GM23338 (cell line): ENCODE data around the gene TMEM238. TPM values are rescaled to one million over a fixed set of nuclear protein-coding genes. Genes with fewer than 3 reads are reported as not detected.

ENCODE experiments used
- ATAC-seq: fragments of 200-7000 bp; cut with Tn5 transposase; 3 replicates; pipeline ENCODE4 v1.9.1; 2020
- DNase-seq: peaks from one replicate; pipeline ENCODE4 v3.0.0-alpha.2; 2015; ENCODE audit warnings: low spot score
- H2AFZ ChIP-seq: fragments of 200-600 bp; sonication (generic); 2 replicates; pipeline ENCODE4 v1.8.0; 2016; ENCODE audit warnings: antibody characterized with exemption, mild to moderate bottlenecking, moderate library complexity
- H3F3A ChIP-seq: fragments of 200-600 bp; sonication (generic); replicated peaks from 2 replicates; pipeline ENCODE4 v1.8.0; 2017; ENCODE audit warnings: antibody characterized with exemption, mixed run types, low read depth
- H3K27ac ChIP-seq: fragments of 200-600 bp; sonication (generic); 2 replicates; pipeline ENCODE4 v1.6.1; 2016; ENCODE audit warnings: low read depth
- H3K27me3 ChIP-seq: fragments of 200-600 bp; sonication (generic); 2 replicates; pipeline ENCODE4 v1.8.0; 2016; ENCODE audit warnings: mild to moderate bottlenecking, mixed run types, moderate library complexity; ENCODE audit not compliant: insufficient read depth
- H3K36me3 ChIP-seq: fragments of 200-600 bp; sonication (generic); 2 replicates; pipeline ENCODE4 v1.8.0; 2016; ENCODE audit warnings: mild to moderate bottlenecking; ENCODE audit not compliant: insufficient read depth
- H3K4me1 ChIP-seq: fragments of 200-600 bp; sonication (generic); 2 replicates; pipeline ENCODE4 v1.8.0; 2016; ENCODE audit warnings: mild to moderate bottlenecking, moderate library complexity; ENCODE audit not compliant: insufficient read depth
- H3K4me2 ChIP-seq: fragments of 200-600 bp; sonication (generic); 2 replicates; pipeline ENCODE4 v1.7.1; 2017; ENCODE audit warnings: mixed run types
- H3K4me3 ChIP-seq: fragments of 200-600 bp; sonication (generic); 2 replicates; pipeline ENCODE4 v1.6.1; 2016; ENCODE audit warnings: mixed run types
- H3K79me2 ChIP-seq: fragments of 200-600 bp; sonication (generic); replicated peaks from 2 replicates; pipeline ENCODE4 v1.8.0; 2017; ENCODE audit warnings: mild to moderate bottlenecking; ENCODE audit not compliant: insufficient read depth
- H3K9me2 ChIP-seq: fragments of 200-600 bp; sonication (generic); 2 replicates; pipeline ENCODE4 v1.8.0; 2017; ENCODE audit not compliant: insufficient read depth
- H4K20me1 ChIP-seq: fragments of 200-600 bp; sonication (generic); replicated peaks from 2 replicates; pipeline ENCODE4 v1.8.0; 2017; ENCODE audit warnings: mild to moderate bottlenecking; ENCODE audit not compliant: insufficient read depth
- H3K27ac Mint-ChIP-seq: 2 replicates; pipeline ENCODE4 v1.8.0; 2020; ENCODE audit warnings: inconsistent platforms, mild to moderate bottlenecking, moderate library complexity, mixed read lengths
- H3K27me3 Mint-ChIP-seq: 3 replicates; pipeline ENCODE4 v1.8.0; 2022; ENCODE audit warnings: low read depth, mild to moderate bottlenecking, moderate library complexity, mixed read lengths, inconsistent platforms; ENCODE audit not compliant: insufficient read depth, poor library complexity
- H3K36me3 Mint-ChIP-seq: 3 replicates; pipeline ENCODE4 v1.8.0; 2021; ENCODE audit warnings: low read depth, mild to moderate bottlenecking, inconsistent platforms, moderate library complexity, mixed read lengths
- H3K4me1 Mint-ChIP-seq: 3 replicates; pipeline ENCODE4 v1.8.0; 2020; ENCODE audit warnings: mild to moderate bottlenecking, inconsistent platforms, mixed read lengths
- H3K4me3 Mint-ChIP-seq: 3 replicates; pipeline ENCODE4 v1.8.0; 2021; ENCODE audit warnings: moderate library complexity, mild to moderate bottlenecking, inconsistent platforms, mixed read lengths
- H3K9me3 Mint-ChIP-seq: 3 replicates; pipeline ENCODE4 v1.8.0; 2020; ENCODE audit warnings: moderate library complexity, mild to moderate bottlenecking, inconsistent platforms, mixed read lengths
- CREB1 ChIP-seq: fragments of 250-450 bp; sonication (Bioruptor Pico); IDR thresholded peaks from 2 replicates; pipeline ENCODE4 v1.5.0; 2020; ENCODE audit warnings: low read depth, mild to moderate bottlenecking, moderate library complexity
- EZH2 ChIP-seq: fragments of 200-600 bp; sonication (generic); IDR thresholded peaks from one replicate; pipeline ENCODE4 v1.8.0; 2017; ENCODE audit warnings: antibody characterized with exemption, mild to moderate bottlenecking, low read depth; ENCODE audit not compliant: unreplicated experiment
- EZH2phosphoT487 ChIP-seq: fragments of 200-600 bp; sonication (generic); IDR thresholded peaks from one replicate; pipeline ENCODE4 v1.8.1; 2018; ENCODE audit warnings: antibody characterized with exemption; ENCODE audit not compliant: unreplicated experiment
- JUNB ChIP-seq: IDR thresholded peaks from one replicate; pipeline ENCODE4 v1.6.1; 2016; ENCODE audit warnings: antibody characterized with exemption; ENCODE audit not compliant: unreplicated experiment
- NANOG ChIP-seq: IDR thresholded peaks from 2 replicates; pipeline ENCODE4 v1.6.1; 2016; ENCODE audit warnings: antibody characterized with exemption, borderline replicate concordance
- POLR2AphosphoS5 ChIP-seq: IDR thresholded peaks from 2 replicates; pipeline ENCODE4 v1.6.1; 2016; ENCODE audit warnings: antibody characterized with exemption, low read depth
- REST ChIP-seq: IDR thresholded peaks from one replicate; pipeline ENCODE4 v1.6.1; 2018; ENCODE audit warnings: antibody characterized with exemption; ENCODE audit not compliant: unreplicated experiment
- STAT1 ChIP-seq: IDR thresholded peaks from one replicate; pipeline ENCODE4 v1.6.1; 2016; ENCODE audit warnings: antibody characterized with exemption; ENCODE audit not compliant: unreplicated experiment
- ZNF114 ChIP-seq: fragments of 250-450 bp; sonication (Bioruptor Pico); IDR thresholded peaks from 2 replicates; pipeline ENCODE4 v1.5.0; 2020; ENCODE audit warnings: mild to moderate bottlenecking, moderate library complexity
- ZNF331 ChIP-seq: fragments of 250-450 bp; sonication (Bioruptor Pico); IDR thresholded peaks from 2 replicates; pipeline ENCODE4 v1.5.0; 2020; ENCODE audit warnings: low read depth, mild to moderate bottlenecking, moderate library complexity
- polyA plus RNA-seq: library from polyadenylated mRNA; unstranded; fragments of >200 nt; fragmentation: Nextera tagmentation; extraction: Ambion mirVana; gene quantifications from 2 replicates; pipeline ENCODE4 v1.2.1, GENCODE V29; 2016
- total RNA-seq: library from RNA; depleted of rRNA; stranded (reverse); fragments of >200 nt; shearing (Covaris generic); gene quantifications from 2 replicates; pipeline ENCODE4 v1.2.3, GENCODE V29; 2014
- TF ChIP-seq, protein P1 (sequence below), 2 experiments: fragments of 200-600 bp in 1 of 2; sonication (generic) in 1 of 2; conservative IDR thresholded peaks; 2 replicates each; pipeline versions ENCODE4 v1.5.1 to v1.6.1; 2016 to 2017; ENCODE audit warnings: antibody characterized with exemption in 2 of 2, low read depth in 2 of 2, mild to moderate bottlenecking in 2 of 2, moderate library complexity in 1 of 2
- TF ChIP-seq, protein P2 (sequence below): fragments of 250-450 bp; sonication (Bioruptor Pico); IDR thresholded peaks from 2 replicates; pipeline ENCODE4 v1.5.0; 2020; ENCODE audit warnings: mild to moderate bottlenecking, moderate library complexity
- TF ChIP-seq, protein P3 (sequence below): IDR thresholded peaks from 2 replicates; pipeline ENCODE4 v1.6.1; 2016; ENCODE audit warnings: antibody characterized with exemption

The TMEM238 gene
- total and polyA plus RNA-seq, 2 experiments from 2014 or later = 0.55 to 7.5 TPM

- TF ChIP-seq STAT1 = no peak
- TF ChIP-seq ZNF331 (CRISPR knock-in tag) = no peak
- no peak for TF ChIP-seq EZH2phosphoT487
- TF ChIP-seq EZH2 = no peak
- TF ChIP-seq, protein P1, sequence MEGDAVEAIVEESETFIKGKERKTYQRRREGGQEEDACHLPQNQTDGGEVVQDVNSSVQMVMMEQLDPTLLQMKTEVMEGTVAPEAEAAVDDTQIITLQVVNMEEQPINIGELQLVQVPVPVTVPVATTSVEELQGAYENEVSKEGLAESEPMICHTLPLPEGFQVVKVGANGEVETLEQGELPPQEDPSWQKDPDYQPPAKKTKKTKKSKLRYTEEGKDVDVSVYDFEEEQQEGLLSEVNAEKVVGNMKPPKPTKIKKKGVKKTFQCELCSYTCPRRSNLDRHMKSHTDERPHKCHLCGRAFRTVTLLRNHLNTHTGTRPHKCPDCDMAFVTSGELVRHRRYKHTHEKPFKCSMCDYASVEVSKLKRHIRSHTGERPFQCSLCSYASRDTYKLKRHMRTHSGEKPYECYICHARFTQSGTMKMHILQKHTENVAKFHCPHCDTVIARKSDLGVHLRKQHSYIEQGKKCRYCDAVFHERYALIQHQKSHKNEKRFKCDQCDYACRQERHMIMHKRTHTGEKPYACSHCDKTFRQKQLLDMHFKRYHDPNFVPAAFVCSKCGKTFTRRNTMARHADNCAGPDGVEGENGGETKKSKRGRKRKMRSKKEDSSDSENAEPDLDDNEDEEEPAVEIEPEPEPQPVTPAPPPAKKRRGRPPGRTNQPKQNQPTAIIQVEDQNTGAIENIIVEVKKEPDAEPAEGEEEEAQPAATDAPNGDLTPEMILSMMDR (conservative IDR thresholded peaks at IDR 0.05; ENCODE audit: low read depth in 2 of 2) = no peak
- TF ChIP-seq POLR2AphosphoS5 = no peak
- no peak for TF ChIP-seq NANOG
- TF ChIP-seq ZNF114 (CRISPR knock-in tag) = no peak
- TF ChIP-seq, protein P2, sequence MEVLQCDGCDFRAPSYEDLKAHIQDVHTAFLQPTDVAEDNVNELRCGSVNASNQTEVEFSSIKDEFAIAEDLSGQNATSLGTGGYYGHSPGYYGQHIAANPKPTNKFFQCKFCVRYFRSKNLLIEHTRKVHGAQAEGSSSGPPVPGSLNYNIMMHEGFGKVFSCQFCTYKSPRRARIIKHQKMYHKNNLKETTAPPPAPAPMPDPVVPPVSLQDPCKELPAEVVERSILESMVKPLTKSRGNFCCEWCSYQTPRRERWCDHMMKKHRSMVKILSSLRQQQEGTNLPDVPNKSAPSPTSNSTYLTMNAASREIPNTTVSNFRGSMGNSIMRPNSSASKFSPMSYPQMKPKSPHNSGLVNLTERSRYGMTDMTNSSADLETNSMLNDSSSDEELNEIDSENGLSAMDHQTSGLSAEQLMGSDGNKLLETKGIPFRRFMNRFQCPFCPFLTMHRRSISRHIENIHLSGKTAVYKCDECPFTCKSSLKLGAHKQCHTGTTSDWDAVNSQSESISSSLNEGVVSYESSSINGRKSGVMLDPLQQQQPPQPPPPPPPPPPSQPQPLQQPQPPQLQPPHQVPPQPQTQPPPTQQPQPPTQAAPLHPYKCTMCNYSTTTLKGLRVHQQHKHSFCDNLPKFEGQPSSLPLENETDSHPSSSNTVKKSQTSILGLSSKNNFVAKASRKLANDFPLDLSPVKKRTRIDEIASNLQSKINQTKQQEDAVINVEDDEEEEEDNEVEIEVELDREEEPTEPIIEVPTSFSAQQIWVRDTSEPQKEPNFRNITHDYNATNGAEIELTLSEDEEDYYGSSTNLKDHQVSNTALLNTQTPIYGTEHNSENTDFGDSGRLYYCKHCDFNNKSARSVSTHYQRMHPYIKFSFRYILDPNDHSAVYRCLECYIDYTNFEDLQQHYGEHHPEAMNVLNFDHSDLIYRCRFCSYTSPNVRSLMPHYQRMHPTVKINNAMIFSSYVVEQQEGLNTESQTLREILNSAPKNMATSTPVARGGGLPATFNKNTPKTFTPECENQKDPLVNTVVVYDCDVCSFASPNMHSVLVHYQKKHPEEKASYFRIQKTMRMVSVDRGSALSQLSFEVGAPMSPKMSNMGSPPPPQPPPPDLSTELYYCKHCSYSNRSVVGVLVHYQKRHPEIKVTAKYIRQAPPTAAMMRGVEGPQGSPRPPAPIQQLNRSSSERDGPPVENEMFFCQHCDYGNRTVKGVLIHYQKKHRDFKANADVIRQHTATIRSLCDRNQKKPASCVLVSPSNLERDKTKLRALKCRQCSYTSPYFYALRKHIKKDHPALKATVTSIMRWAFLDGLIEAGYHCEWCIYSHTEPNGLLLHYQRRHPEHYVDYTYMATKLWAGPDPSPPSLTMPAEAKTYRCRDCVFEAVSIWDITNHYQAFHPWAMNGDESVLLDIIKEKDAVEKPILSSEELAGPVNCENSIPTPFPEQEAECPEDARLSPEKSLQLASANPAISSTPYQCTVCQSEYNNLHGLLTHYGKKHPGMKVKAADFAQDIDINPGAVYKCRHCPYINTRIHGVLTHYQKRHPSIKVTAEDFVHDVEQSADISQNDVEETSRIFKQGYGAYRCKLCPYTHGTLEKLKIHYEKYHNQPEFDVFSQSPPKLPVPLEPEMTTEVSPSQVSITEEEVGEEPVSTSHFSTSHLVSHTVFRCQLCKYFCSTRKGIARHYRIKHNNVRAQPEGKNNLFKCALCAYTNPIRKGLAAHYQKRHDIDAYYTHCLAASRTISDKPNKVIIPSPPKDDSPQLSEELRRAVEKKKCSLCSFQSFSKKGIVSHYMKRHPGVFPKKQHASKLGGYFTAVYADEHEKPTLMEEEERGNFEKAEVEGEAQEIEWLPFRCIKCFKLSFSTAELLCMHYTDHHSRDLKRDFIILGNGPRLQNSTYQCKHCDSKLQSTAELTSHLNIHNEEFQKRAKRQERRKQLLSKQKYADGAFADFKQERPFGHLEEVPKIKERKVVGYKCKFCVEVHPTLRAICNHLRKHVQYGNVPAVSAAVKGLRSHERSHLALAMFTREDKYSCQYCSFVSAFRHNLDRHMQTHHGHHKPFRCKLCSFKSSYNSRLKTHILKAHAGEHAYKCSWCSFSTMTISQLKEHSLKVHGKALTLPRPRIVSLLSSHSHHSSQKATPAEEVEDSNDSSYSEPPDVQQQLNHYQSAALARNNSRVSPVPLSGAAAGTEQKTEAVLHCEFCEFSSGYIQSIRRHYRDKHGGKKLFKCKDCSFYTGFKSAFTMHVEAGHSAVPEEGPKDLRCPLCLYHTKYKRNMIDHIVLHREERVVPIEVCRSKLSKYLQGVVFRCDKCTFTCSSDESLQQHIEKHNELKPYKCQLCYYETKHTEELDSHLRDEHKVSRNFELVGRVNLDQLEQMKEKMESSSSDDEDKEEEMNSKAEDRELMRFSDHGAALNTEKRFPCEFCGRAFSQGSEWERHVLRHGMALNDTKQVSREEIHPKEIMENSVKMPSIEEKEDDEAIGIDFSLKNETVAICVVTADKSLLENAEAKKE (CRISPR knock-in tag) = no peak
- TF ChIP-seq, protein P3, sequence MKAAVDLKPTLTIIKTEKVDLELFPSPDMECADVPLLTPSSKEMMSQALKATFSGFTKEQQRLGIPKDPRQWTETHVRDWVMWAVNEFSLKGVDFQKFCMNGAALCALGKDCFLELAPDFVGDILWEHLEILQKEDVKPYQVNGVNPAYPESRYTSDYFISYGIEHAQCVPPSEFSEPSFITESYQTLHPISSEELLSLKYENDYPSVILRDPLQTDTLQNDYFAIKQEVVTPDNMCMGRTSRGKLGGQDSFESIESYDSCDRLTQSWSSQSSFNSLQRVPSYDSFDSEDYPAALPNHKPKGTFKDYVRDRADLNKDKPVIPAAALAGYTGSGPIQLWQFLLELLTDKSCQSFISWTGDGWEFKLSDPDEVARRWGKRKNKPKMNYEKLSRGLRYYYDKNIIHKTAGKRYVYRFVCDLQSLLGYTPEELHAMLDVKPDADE = no peak
- no peak for TF ChIP-seq REST
- TF ChIP-seq CREB1 (CRISPR knock-in tag) = no peak
- TF ChIP-seq JUNB = no peak
- Mint-ChIP-seq H3K4me3 (peak overlapping the region; percentile 59), H3K36me3 (peaks cover 29% of the 10 kb centered on the region), H3K4me1 (peaks cover 52% of the 10 kb centered on the region), H3K9me3 (no peaks in the 10 kb centered on the region; the same call in 2 of the 3 replicates), H3K27me3 (peaks cover 31% of the 10 kb centered on the region), H3K27ac (peak overlapping the region; percentile 94)
- no peaks in the 10 kb centered on the region for H3K27me3 ChIP-seq
- H4K20me1 ChIP-seq = peaks cover 20% of the 10 kb centered on the region
- peak overlapping the region; percentile 30 for H3K4me3 ChIP-seq
- ATAC-seq = peak; percentile 74
- H3K27ac ChIP-seq = peak overlapping the region; percentile 75
- H3K4me1 ChIP-seq = peaks cover 51% of the 10 kb centered on the region
- DNase-seq = peak; percentile 62
- 0 out of 2 replicates have a peak, but pooled peaks cover 7% of the 10 kb centered on the region for H3K36me3 ChIP-seq
- H3F3A ChIP-seq = peaks cover 37% of the 10 kb centered on the region
- no peaks in the 10 kb centered on the region for H3K9me2 ChIP-seq
- no peak overlapping the region for H2AFZ ChIP-seq
- H3K79me2 ChIP-seq = peaks cover 5% of the 10 kb centered on the region; the same call in 1 of the 2 replicates
- peak overlapping the region; percentile 72 for H3K4me2 ChIP-seq
These were observed 9.0 kb upstream of the TMEM238 start for GRCh38 chr19:55392820-55393761.
